GM12801 (cell line): ENCODE measurements around the gene TLX3.

Experiments used
- CTCF ChIP-seq: IDR thresholded peaks from one replicate; pipeline ENCODE4 v1.5.1; 2011; ENCODE audit warnings: control low read depth; ENCODE audit not compliant: insufficient read length; ENCODE audit errors: extremely low read depth

TLX3 gene

GRCh38 chr5:171291371-171291770 lies 17.7 kb upstream of the TLX3 start:
- TF ChIP-seq CTCF = no peak

GRCh38 chr5:171295299-171295698 lies 13.7 kb upstream of the TLX3 start:
- TF ChIP-seq CTCF = no peak

GRCh38 chr5:171295801-171296200 lies 13.2 kb upstream of the TLX3 start:
- no peak for TF ChIP-seq CTCF

GRCh38 chr5:171299228-171299627 lies 9.8 kb upstream of the TLX3 start:
- no peak for TF ChIP-seq CTCF

- no peak for TF ChIP-seq CTCF
Observed at GRCh38 chr5:171299851-171300250, 9.2 kb upstream of the TLX3 start.

- TF ChIP-seq CTCF = no peak
Observed at GRCh38 chr5:171300358-171300757, 8.7 kb upstream of the TLX3 start.

- TF ChIP-seq CTCF = no peak
Observed at GRCh38 chr5:171306166-171306565, 2.9 kb upstream of the TLX3 start.
